C4-2B (cell line): ENCODE data around the gene HMGN4.

Experiments
- H3K27ac ChIP-seq: fragments of 450-650 bp; 2 replicates; pipeline ENCODE4 v1.5.1; 2017
- CTCF ChIP-seq: fragments of 450-650 bp; conservative IDR thresholded peaks from 2 replicates; pipeline ENCODE4 v1.5.1; 2017; ENCODE audit warnings: mild to moderate bottlenecking
- ZFX ChIP-seq: fragments of 450-650 bp; IDR thresholded peaks from 2 replicates; pipeline ENCODE4 v1.6.1; 2017

Gene HMGN4

DNA sequence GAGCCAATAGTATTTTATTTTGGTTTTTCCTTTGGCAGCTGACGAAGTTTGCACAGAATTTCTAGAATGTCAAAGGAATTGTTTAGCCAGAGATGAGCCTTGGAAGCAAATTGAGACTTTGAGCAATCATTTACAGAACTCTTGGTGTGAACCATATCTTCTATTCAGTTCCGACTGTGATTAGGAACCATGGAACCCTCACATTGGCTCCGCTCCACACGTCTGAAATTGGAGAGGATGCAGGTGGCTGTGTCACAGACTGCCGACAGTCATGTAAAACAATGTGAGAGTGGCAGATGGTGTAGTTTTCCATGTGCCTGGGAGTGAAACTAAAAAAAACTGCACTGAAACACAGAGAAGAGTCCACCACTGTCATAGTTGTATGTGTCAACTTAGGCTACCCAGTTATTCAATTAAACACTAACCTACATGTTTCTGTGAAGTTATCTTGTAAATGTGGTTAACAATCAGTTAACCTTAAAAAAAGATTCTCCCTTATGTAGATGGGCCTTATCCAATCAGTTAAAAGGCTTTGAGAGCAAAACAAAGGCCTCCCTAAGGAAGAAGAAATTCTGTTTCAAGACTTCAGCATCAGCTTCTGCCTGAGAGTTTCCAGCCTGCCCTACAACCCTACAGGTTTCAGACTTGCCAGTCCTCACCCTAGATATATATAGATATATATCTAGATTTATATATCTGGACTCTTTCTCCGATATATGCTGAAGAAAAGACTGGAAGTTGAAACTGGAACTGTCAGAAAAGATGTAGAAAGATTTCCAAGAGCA is 3.3 kb upstream of the HMGN4 start:
- TF ChIP-seq ZFX (no peak), CTCF (no peak)
- no peak overlapping the region for H3K27ac ChIP-seq

- TF ChIP-seq ZFX (peak; percentile 44), CTCF (no peak)
Measured at GRCh38 chr6:26536571-26537159, 1.5 kb upstream of the HMGN4 start.

GRCh38 chr6:26537160-26537845 is 863 bp upstream of the HMGN4 start:
- TF ChIP-seq CTCF (no peak), ZFX (no peak)
- H3K27ac ChIP-seq, result peak overlapping the region; percentile 91

More at GRCh38 chr6:26536571-26537159, 1.5 kb upstream of the HMGN4 start:
- peak overlapping the region; percentile 91 for H3K27ac ChIP-seq

DNA sequence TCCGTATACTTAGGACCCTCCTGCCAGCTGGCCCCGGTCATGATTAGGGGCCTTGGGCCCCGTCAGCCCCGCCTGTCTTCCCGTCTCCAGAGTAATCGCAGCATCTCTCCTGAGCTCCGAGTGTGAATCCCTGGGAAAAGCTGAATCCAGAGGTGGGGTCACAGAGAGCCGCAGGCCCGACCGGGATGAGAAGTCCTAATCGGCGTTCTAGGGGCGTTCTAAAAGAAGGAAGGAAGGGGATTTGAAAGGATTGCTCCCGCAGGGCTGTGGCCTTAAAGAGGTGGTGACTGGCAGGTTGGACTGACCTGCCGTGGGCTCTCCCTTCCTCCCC is 371 bp downstream of the HMGN4 start:
- no peak for TF ChIP-seq CTCF
- peak; percentile 65 for TF ChIP-seq ZFX

GRCh38 chr6:26539071-26539615 is 977 bp downstream of the HMGN4 start:
- no peak for TF ChIP-seq ZFX
- no peak for TF ChIP-seq CTCF
- peak overlapping the region; percentile 91 for H3K27ac ChIP-seq

More for the DNA sequence above, 371 bp downstream of the HMGN4 start:
- peak overlapping the region; percentile 91 for H3K27ac ChIP-seq

GRCh38 chr6:26541579-26541978 is 3.4 kb downstream of the HMGN4 start:
- TF ChIP-seq ZFX, result no peak
- no peak overlapping the region for H3K27ac ChIP-seq

- no peak overlapping the region for H3K27ac ChIP-seq
- TF ChIP-seq ZFX (no peak), CTCF (peak; percentile 37)
Measured at GRCh38 chr6:26543953-26544352, 5.8 kb downstream of the HMGN4 start.
